Measurements from ENCODE around the gene PPARG. TPM values are rescaled to one million over a fixed set of nuclear protein-coding genes. Genes with fewer than 3 reads are reported as not detected.

Gene PPARG
- polyA plus RNA-seq, 1 donor, result 2.8 TPM

DNA sequence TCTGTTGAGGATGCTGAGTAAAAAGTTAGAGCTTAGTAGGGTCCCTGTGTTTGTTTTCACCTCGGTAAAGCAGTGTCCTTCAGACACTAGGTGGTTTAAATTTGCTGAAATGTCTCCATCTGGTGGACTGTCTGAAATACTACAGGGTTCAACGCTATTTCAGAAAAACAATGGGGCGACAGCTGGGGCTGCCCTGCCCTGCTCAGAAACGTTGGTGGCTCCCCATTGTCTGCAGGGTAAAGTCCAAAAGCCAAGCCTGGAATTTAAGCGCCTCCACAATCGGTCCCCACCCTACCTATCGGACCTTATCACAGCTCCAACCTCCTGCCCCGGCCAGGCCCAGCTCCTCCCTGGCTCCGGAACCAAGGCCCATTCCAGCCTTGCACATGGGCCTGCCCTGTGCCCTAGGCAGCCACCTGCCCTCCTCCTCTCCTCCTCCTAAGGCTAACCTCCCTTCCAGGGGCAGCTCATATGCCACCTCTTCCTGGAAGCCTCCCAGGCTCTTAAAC lies 191.1 kb downstream of the PPARG start:
- peak; percentile 32 for DNase-seq (ENCODE audit: low read depth)

DNA sequence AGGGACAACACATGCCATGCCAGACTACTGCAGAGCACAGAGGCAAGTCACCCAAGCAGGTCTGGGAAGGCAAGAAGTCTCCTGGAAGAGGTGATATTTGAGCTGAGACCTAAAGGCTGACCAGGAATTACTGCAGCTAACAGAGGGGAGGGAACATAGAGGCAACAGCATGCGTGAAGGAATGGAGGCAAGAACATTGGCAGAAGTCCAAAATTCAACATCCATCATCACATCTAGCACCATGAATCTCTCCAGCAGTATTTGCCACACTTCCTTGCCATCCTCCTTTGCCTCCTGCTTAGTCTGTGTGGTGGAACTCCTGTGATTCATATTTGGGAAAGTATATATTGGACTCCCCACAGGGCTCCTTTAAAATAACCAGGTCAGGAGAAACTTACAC lies 194.5 kb downstream of the PPARG start:
- DNase-seq (ENCODE audit: low read depth), result no peak

DNA sequence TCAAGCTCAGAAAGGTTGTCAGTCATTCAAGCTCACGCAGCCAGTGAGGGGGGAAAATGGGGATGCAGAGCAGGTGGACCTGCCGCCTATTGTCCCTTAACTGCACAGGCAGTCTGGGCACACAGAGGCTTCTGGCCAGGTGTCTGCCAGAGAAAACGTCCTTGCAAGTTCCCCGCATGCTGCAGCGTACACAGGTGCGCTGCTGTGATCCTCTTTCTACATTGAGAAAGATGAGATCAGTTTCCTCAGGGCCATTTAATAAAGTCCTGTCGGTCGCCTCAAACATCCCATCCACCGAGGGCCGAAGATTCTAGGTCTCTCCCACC lies 195.0 kb downstream of the PPARG start:
- no peak for DNase-seq (ENCODE audit: low read depth)

Other genes with a start within 250 kb of the PPARG start
- gene TIMP4, start 130.2 kb upstream of the PPARG start, polyA plus RNA-seq (ENCODE audit: insufficient read length), result 2.2 TPM
- gene TSEN2, start 195.4 kb downstream of the PPARG start, polyA plus RNA-seq (ENCODE audit: insufficient read length), result 14.1 TPM